Omental fat pad (tissue), 4 donors: ENCODE results near the gene APBA3. TPM values are rescaled to one million over a fixed set of nuclear protein-coding genes. Genes with fewer than 3 reads are reported as not detected.

Experiments
- ATAC-seq: fragments of 150-250 bp; one replicate; pipeline ENCODE4 v1.9.1; 2016; ENCODE audit warnings: mild to moderate bottlenecking, moderate library complexity; ENCODE audit not compliant: low FRiP score
- DNase-seq: peaks from one replicate; pipeline ENCODE4 v3.0.0-alpha.2; 2019; ENCODE audit warnings: low spot score
- total RNA-seq, 4 donors: library from RNA; depleted of rRNA; stranded (reverse); fragments of >200 nt; gene quantifications; one replicate each; pipeline ENCODE4 v1.1.0, GENCODE V29; 2016
- TF ChIP-seq, protein P1 (sequence below), 3 donors: fragments of 450-650 bp; IDR thresholded peaks; one replicate each; pipeline ENCODE4 v1.5.1; 2016 to 2017; ENCODE audit warnings: antibody characterized with exemption in 3 of 3, mild to moderate bottlenecking in 3 of 3, moderate library complexity in 2 of 3

The APBA3 gene
- total RNA-seq, 4 donors from 2014 or later = 13.5 to 24.1 (median 18.7) TPM

DNA sequence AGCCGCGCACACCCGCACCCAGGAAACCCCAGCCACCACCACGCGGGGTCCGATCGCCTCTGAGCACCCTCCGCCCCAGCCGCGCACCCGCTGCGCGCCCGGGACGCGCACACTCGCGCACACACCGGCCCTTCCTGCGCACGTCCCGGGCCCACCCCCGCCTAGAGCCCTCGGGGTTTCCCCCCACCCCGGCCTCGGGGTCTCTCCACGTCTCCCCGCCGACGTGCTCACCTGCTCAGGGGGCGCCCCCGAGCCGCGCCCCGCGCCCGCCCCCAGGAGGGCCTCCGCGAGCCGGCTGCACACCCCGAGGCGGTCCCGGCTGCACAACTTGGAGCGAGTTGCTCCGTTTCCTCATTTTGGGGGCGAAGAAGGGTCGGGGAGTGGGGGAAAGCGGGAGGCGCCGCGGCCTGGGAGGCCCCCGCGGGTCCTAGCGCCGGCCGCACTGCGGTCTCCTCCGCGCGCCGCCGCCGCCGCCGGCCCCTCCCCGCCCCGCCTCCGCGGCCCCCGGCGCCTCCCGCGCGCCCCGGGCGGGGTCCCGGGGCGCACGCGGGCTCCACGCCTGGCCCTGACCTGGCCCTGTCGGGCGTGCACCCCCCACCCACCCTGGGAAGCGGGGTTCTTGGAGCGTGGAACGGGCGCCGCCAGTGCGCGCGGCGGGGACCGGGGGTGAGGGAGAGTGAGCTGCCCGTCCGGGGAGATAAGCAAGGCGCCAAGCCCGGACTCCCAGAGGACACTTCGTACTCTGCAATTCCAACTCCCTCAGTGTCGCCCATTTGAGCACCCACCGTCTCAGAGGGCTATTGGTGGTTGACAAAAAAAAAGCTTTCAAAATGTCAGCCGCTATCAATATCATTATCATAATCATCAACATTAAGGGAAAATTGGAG is 24.7 kb upstream of the APBA3 start, which contains the start of gene MATK:
MATK (minus strand) TSS at position 444 of the 887 bp plus-strand sequence. CDS start 1,246 bp downstream, outside the sequence.
- ATAC-seq = no peak
- TF ChIP-seq, protein P1, sequence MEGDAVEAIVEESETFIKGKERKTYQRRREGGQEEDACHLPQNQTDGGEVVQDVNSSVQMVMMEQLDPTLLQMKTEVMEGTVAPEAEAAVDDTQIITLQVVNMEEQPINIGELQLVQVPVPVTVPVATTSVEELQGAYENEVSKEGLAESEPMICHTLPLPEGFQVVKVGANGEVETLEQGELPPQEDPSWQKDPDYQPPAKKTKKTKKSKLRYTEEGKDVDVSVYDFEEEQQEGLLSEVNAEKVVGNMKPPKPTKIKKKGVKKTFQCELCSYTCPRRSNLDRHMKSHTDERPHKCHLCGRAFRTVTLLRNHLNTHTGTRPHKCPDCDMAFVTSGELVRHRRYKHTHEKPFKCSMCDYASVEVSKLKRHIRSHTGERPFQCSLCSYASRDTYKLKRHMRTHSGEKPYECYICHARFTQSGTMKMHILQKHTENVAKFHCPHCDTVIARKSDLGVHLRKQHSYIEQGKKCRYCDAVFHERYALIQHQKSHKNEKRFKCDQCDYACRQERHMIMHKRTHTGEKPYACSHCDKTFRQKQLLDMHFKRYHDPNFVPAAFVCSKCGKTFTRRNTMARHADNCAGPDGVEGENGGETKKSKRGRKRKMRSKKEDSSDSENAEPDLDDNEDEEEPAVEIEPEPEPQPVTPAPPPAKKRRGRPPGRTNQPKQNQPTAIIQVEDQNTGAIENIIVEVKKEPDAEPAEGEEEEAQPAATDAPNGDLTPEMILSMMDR (IDR thresholded peaks at IDR 0.05) = no peak
- no peak for DNase-seq

- ATAC-seq (no peak), DNase-seq (no peak)
- TF ChIP-seq, protein P1 (IDR thresholded peaks at IDR 0.05) = no peak
These were observed 24.0 kb upstream of the APBA3 start for GRCh38 chr19:3785451-3785937.

- DNase-seq (no peak), ATAC-seq (no peak)
- TF ChIP-seq, protein P1 (IDR thresholded peaks at IDR 0.05) = no peak
These were observed 23.3 kb upstream of the APBA3 start for GRCh38 chr19:3784607-3785450.

GRCh38 chr19:3783660-3784584 is 22.4 kb upstream of the APBA3 start:
- ATAC-seq = no peak
- TF ChIP-seq, protein P1 (IDR thresholded peaks at IDR 0.05) = no peak

GRCh38 chr19:3782903-3783302 is 21.4 kb upstream of the APBA3 start:
- TF ChIP-seq, protein P1 (IDR thresholded peaks at IDR 0.05) = no peak

More at GRCh38 chr19:3783660-3784584, 22.4 kb upstream of the APBA3 start:
- DNase-seq = no peak

GRCh38 chr19:3782330-3782729 is 20.8 kb upstream of the APBA3 start:
- no peak for DNase-seq
- no peak for ATAC-seq
- TF ChIP-seq, protein P1 (IDR thresholded peaks at IDR 0.05) = no peak

More at GRCh38 chr19:3782903-3783302, 21.4 kb upstream of the APBA3 start:
- DNase-seq (no peak), ATAC-seq (no peak)
